GM21390 (cell line): Measurements from ENCODE around the gene AZIN2.
"Not testable (repeated sequence)": the region's sequence is repeated elsewhere in the genome, so short reads cannot be mapped to it uniquely, and the experiment has no call there.

Experiments
- ATAC-seq: cut with Tn5 transposase; IDR thresholded peaks from one replicate; pipeline ENCODE4 v1.9.1; 2021; ENCODE audit not compliant: unreplicated experiment

AZIN2 gene

DNA sequence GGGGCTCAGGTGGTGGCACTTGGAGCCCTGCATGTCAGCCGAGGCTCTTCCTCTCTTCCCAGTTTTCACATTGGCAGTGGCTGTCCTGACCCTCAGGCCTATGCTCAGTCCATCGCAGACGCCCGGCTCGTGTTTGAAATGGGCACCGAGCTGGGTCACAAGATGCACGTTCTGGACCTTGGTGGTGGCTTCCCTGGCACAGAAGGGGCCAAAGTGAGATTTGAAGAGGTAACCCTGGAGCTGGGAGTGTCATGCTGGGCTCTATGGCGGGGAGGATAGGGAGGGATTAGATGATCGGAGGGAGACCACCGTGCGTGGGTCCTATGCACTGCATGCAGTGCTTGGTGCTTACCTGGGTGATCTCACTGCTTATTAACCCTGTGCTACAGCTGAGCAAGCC is 13.5 kb downstream of the AZIN2 start:
- no peak for ATAC-seq

DNA sequence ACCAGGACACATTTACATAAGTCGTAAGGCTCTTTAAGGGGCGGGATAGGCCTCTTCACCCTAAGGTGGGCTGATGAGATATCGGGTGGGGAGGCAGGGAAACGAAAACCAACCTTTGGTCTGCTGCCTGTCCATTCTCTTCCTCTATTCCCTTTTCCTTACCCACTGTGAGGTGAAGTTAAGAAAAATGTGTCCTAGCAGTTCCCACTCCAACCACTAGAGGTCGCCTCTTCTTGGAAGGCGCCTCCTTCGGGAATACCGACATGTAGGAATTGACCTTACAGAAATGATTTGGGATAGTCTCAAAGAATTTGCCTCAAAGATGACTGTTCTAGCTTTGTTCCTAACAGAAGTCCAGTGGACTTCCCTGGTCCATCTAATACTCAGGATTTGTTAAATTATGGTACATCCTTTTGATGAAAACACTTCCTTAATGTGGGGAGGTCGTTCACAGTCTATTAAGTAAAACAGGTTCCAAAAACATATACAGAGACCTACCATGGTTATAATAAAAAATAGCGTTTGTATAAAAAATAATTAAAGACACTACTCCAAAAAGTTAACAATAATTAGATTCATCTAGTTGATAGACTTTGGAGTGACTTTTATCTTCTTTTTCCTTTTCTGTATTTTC is 14.1 kb downstream of the AZIN2 start:
- ATAC-seq, result no peak

DNA sequence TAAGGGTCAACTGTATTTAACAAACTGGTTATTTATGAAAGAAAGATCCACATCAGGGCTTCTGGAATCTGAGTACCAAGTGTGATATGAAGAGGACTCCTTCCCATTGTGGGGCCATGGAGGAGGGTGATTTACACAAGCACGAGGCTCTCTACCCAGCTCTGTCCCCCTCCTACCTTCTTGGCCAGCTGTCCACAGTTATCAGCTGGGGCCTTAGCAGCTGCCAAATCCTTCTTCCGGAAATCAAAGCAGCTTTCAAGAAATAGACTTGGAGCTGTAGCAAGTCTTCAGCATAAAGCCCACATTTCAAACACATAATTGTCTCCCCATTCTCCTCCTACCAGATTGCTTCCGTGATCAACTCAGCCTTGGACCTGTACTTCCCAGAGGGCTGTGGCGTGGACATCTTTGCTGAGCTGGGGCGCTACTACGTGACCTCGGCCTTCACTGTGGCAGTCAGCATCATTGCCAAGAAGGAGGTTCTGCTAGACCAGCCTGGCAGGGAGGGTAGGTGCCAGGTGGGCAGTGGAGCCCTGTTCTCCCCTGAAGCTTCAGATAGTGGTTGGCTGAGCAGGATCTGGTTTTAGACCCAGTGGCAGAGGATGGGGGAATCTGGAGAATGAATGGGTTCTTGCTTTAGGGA is 15.5 kb downstream of the AZIN2 start:
- ATAC-seq, result no peak

DNA sequence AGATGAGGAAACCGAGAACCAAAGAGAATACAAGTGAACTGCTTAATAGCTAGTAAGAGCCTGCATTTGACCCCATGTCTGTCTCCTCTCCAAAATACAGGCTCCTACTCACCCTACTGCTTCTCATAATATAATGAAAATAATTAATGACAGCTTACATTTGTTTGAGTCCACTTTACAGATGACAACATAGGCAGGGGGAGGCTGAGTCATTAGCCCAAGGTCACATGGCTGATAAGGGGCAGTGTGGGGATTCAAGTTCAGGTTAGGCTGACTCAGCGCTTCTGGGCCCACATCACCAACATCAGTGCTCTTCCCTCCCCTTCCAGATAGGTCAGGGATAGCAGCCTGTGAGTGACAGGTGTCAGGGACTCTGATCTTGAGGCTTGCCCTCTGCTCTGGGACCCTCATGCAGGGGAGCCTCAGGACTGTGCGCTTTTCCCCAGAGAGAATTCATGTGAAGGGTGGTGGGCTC is 16.2 kb downstream of the AZIN2 start:
- ATAC-seq, result no peak

DNA sequence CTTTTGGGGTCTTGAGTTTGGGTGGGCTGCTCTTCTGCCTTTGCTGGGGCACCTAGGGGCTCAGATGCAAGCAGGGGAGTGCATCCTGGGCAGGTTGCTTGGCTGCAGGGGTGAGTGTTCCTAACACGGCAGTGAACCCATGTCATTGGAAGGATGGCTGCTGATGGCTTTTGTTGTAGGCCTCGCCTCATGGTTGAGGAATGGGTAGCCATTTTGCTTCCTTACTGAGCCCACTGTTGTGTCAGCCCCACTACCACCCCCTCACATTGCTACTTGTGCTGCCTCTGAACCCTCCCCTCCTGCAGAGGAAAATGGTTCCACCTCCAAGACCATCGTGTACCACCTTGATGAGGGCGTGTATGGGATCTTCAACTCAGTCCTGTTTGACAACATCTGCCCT is 16.8 kb downstream of the AZIN2 start:
- ATAC-seq, result no peak

DNA sequence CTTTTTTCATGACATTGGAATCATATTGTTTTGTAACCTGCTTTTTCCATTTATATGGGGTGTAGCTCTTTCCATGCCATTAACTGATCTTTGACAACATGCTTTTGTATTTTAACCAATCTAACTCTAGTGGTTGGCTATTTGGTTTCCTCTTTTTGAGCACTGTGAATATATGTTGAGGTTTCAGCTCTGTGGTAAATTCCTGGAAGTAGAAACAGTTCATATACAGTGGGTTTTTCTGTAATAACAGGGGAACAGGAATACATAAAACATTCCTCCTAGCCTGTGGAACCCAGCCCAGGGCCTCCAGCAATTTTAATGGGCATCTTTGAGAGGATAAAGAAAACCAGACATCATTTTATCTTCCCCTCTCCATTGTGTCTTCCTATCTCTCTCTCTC is 17.4 kb downstream of the AZIN2 start:
- ATAC-seq, result no peak

DNA sequence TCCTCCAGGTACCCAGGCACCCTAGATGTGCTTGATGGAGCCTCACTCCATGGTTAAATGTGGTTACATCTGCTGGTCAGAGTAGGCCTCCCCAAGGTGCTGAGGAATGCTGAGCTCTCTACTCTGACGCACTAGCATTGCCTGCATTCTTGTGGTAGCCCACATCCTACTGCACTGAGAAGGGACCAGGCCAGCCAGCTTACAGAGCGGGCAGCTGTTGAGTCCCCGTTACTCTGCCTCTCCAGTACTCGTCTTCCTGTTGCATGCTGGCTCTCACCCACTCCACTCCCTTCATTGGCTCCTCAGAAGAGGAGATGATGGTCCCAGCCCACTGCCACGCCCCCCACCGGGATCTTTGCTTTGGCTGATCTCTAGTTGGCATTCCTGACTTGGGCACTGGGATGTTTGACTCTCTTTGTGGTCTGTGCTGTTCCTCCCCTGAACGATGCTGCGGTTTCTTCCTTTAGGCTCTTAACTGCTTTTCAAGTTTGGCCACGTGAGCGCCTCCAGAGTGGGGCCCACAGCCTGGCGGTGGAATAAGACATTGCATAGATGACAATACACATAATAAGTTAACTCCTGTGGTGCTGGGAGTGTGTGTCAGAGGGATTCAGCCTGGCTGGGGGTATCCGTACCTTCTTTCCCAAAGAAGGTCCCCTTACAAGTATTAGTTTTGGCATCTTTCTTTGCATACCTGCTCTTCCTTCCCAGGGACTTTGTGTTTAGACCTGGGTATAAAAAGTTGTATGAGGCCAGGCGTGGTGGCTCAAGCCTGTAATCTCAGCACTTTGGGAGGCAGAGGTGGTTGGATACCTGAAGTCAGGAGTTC is 18.6 kb downstream of the AZIN2 start:
- peak; percentile 77 for ATAC-seq

DNA sequence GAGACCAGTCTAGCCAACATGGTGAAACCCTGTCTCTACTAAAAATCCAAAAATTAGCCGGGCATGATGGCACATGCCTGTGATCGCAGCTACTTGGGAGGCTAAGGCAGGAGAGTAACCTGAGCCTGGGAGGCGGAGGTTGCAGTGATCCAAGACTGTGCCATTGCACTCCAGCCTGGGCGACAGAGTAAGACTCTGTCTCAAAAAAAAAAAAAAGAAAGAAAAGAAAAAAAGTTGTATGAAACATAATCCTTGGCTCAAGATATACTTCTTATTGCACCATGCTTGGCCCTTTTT is 19.1 kb downstream of the AZIN2 start:
- ATAC-seq, result not testable (repeated sequence)

DNA sequence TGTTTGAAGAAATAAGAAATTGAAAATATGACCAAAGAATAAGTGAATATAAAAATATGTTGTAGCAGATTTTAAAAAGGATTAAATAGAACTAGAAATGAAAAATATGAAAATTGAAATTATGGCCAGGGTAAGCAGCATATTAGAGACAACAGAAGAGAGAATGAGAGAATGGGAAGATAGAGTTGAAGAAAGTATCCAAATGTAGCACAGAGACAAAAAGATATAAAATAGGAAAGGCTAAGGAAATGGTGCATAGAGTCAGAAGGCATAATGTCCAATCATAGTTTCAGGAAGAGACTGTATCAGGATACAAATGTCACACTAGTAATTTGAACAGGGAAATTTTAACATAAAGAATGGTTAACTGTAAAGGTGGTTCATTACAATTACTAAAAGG is 29.5 kb downstream of the AZIN2 start:
- no peak for ATAC-seq

DNA sequence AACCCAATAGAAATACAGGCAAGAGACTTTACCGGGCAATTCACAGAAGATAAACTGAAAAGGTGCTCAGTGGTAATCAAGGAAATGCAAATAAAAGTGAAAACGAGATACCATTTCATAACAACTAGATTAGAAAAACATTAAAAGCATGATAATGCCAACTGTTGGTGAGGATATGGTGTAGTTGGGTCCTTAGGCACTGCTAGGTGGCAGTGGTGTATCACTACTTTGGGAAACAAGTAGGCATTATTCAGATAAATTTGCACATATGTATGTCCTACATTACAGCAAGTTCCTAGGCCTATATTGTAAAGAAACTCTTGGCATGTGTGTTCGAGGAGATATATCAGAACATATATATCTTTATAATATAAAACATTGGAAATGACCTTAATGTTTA is 31.0 kb downstream of the AZIN2 start:
- no peak for ATAC-seq

DNA sequence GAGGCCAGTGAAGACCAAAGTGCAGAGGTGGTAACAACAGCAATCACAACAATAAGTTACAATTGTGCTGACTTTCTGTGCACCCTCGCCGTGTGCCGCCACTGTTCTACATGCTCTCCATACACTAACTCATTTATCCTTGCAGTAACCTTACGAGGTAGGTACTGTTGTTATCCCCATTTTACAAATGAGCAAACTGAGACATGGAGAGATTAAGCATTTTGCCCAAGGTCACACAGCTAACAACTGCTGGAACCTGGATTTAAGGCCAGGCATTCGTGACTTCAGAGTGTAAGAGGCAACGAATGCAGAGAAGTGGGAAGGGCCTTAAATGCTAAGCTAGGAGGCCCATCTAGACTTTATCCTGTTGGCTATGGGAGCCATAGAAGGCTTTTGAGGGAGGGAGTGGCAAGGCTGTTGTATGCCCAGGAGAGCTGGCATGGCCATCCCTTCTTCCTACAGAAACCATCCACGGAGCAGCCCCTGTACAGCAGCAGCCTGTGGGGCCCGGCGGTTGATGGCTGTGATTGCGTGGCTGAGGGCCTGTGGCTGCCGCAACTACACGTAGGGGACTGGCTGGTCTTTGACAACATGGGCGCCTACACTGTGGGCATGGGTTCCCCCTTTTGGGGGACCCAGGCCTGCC is 36.6 kb downstream of the AZIN2 start:
- ATAC-seq, result no peak

DNA sequence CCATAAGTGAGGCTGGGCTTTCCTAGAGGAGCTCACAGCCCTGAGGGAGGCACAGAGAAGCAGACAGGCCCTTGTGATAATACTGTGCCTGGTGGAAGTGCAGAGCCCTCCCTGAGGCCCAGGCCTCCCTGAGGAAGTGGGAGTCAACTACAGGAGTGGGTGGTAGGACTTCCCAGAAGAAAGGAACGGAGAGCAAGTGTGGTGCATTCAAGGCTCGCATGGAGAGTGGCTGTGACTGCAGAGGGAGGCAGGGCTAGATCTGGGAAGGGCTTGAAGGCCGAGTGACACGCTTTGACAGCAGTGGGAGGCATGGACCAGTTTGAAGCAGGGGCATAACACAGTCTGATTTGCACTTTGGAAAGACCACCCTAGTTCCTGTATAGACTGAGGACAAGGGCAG is 37.3 kb downstream of the AZIN2 start:
- ATAC-seq, result no peak

DNA sequence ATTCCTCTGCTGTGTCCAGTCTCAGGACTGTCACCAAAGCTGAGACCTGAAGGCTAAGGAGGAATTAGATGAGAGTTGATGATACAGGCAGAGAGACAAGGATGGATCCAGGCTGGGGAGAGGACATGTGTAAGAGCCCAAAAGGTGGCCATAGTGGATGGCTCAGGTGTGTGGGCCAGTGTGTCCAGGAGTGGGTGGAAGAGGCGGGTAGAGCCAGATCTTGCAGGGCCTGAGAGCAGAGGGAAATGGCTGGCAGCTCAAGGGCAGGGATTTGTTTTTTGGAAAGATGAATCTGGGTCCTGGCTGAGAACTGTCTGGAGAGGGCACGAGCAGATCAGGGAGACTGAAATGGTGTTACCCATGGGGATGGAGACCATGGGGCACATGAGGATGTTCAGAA is 38.1 kb downstream of the AZIN2 start:
- no peak for ATAC-seq

DNA sequence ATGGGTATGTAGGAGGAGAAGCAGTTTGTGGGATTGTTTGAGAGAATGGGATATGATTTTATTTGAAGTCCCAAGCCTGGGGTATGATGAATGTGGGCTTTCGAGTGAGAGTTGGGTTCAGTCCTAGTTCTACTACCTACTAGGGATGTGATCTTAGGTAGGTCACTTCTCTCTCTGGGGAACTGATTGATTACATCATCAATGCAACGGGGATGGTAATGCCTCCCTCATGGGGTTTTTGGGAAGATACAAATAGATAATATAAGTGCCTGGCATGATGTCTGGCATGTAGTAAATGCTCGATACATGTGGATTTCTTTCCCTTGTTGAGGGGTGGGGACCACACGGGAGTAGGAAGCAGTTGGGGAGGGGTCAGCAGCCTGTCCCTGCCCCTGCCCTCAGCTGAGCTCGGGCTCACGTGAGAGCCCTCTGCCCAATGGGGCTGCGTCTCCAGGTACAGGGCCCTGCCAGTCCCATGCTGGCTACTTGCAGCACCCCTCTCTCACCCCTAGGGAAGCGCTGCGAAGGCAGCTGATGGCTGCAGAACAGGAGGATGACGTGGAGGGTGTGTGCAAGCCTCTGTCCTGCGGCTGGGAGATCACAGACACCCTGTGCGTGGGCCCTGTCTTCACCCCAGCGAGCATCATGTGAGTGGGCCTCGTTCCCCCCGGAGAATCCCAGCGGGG is 38.7 kb downstream of the AZIN2 start:
- ATAC-seq, result no peak

DNA sequence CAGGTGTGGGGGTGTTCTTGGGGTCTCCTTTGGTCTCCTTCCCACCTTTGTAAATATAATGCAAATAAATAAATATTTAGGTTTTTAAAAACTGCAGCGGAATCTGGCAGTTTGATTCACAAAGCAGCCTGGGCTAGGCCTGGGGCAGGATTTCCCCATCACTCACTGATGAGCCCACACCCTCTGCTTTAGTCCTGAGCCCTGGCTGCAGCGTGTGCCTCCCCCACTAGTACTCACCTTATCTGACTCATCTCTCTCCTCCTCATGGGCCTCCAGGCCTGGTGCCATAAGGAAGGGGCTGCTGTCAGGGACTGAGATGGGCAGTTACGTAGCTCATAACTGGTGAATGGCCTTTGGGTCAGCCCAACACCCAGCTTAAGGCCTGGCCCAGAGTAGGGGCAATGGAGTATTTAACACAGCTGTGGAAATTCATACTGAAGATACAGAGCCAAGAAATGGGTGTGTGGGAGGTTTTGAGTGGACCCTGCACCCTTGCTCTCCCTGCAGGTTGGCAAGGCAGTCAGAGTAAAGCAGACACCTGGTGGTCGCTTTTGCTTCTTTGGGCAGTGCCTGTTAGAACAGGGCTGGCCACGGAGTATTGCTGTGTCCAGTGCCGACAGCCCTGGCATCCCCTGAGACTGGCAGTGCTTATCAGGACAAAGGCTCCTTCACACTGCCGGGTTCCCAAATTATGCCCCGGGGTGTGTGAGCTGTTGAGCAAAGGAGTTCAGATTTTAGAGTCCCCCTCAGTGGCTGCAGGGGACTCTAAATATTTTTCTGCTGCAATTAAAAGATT is 39.7 kb downstream of the AZIN2 start:
- no peak for ATAC-seq

DNA sequence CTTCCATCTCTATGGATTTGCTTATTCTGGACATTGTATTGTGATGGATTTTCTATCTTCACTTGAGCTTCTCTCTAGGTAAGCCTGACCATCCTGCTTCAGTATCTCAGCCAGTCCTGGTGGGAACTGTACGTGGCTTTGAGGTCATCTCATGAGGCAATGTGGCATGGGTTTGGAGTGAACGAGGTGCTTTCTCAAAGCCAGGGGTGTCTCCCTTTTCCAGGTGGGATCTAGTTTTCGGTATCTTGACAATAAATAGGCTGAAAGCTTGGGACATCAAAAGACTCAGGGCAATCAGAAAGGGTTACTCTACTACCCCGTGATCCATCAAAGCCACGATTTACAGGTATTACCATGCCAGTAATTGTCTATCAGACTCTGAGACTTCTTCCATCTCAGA is 40.8 kb downstream of the AZIN2 start:
- no peak for ATAC-seq

DNA sequence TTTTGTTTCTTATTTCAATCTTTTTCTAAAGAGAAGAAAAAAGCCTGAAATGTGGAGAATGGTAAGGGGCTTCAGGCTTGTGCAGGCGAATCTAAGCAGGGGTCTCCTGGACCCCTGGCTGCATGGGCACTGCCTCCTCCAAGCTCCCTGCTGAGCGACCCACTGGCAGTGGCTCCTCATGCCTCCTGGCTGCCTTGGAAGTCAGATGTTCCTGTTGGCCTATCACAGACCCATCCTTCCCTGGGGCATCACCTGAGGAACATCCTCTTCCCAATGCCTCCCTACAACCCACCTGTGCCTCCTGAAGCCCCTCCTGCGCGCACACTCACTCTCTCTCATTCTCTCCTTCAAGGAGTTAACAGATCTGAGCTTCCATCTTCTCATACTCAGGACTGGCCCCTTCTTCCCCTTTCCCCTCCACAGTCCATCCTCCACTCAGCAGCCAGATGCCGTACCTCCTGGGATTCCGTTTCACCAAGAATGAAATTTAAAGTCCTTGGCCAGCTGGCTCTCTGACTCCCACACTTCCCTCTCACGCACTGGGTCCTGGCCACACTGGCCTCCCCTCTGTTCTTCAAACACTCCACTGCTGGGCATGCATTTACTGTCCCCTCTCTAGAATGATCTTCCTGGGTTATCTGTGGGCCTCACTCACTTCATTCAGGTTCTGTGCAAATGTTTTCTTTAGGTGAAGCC is 41.7 kb downstream of the AZIN2 start:
- no peak for ATAC-seq

DNA sequence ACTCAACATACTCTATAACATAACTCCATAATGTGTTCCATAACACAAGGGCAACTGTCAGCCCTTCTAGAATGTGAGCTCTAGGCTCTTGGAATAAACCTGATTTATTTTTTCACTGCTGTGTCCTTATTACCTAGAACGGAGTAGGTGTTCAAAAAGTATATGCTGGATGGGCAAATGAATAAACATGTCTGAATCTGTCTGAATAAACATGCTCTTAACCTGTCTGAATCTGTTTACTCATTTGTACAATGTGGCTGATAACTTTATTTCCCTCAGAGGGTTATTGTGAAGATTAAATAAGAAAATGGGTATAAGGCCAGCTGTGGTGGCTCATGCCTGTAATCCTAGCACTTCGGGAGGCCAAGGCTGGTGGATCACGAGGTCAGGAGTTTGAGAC is 42.3 kb downstream of the AZIN2 start:
- ATAC-seq, result no peak

DNA sequence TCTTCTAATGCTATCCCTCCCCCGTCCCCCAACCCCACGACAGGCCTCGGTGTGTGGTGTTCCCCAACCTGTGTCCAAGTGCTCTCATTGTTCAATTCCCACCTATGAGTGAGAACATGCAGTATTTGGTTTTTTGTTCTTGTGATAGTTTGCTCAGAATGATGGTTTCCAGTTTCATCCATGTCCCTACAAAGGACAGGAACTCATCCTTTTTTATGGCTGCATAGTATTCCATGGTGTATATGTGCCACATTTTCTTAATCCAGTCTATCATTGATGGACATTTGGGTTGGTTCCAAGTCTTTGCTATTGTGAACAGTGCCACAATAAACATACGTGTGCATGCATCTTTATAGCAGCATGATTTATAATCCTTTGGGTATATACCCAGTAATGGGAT is 43.7 kb downstream of the AZIN2 start:
- not testable (repeated sequence) for ATAC-seq
